SK-N-SH (cell line): Measurements from ENCODE around the gene CHTF18. TPM values are rescaled to one million over a fixed set of nuclear protein-coding genes. Genes with fewer than 3 reads are reported as not detected.

ENCODE experiments used
- CTCF ChIA-PET: fragments of 300-600, 350-600 bp; formaldehyde crosslinking; extraction: SDS; loops from one replicate; lab custom pipeline; 2021; lab: Yijun Ruan, JAX
- POLR2A ChIA-PET: fragments of 350-600 bp; sonication (Branson Sonifier 250); formaldehyde crosslinking; extraction: SDS; loops from one replicate; lab custom pipeline; 2020; ENCODE audit warnings: antibody characterized with exemption, inconsistent platforms; lab: Yijun Ruan, JAX
- DNase-seq: peaks from one replicate; pipeline ENCODE4 v3.0.0; 2012
- H2AFZ ChIP-seq: fragments of 200-600 bp; sonication (generic); 2 replicates; pipeline ENCODE4 v1.8.1; 2016; ENCODE audit warnings: antibody characterized with exemption, mild to moderate bottlenecking, low read depth
- H3F3A ChIP-seq: fragments of 200-600 bp; sonication (generic); replicated peaks from 2 replicates; pipeline ENCODE3; 2016; ENCODE audit warnings: antibody characterized with exemption, mild to moderate bottlenecking; ENCODE audit not compliant: insufficient read depth
- H3K27ac ChIP-seq, 2 experiments: fragments of 200-500 bp in 1 of 2; fragments of 200-600 bp in 1 of 2; sonication (Bioruptor generic) in 1 of 2; sonication (generic), shearing (Covaris generic) in 1 of 2; 2 replicates each; pipeline versions ENCODE4 v1.5.1 to v1.6.1; 2014 to 2016; ENCODE audit warnings: low read depth in 2 of 2, inconsistent platforms in 1 of 2, low read length in 1 of 2, mild to moderate bottlenecking in 1 of 2, mixed read lengths in 1 of 2
- H3K27me3 ChIP-seq: fragments of 200-600 bp; sonication (generic), shearing (Covaris generic); 2 replicates; pipeline ENCODE4 v1.6.1; 2016; ENCODE audit warnings: mixed run types; ENCODE audit not compliant: insufficient read depth
- H3K36me3 ChIP-seq, 2 experiments: fragments of 200-500 bp in 1 of 2; fragments of 200-600 bp in 1 of 2; sonication (Bioruptor generic) in 1 of 2; sonication (generic) in 1 of 2; replicated peaks in 1 of 2; 2 replicates each; pipeline versions ENCODE3 to v1.5.1; 2014 to 2016; ENCODE audit warnings: low read length in 1 of 2, mild to moderate bottlenecking in 1 of 2; ENCODE audit not compliant: insufficient read depth in 2 of 2, control insufficient read depth in 1 of 2
- H3K4me1 ChIP-seq, 2 experiments: fragments of 200-500 bp in 1 of 2; fragments of 200-600 bp in 1 of 2; sonication (Bioruptor generic) in 1 of 2; sonication (generic), shearing (Covaris generic) in 1 of 2; 2 replicates each; pipeline versions ENCODE4 v1.5.1 to v1.6.1; 2014 to 2016; ENCODE audit warnings: low read depth in 1 of 2, low read length in 1 of 2, mixed run types in 1 of 2; ENCODE audit not compliant: insufficient read depth in 2 of 2, control insufficient read depth in 1 of 2
- H3K4me2 ChIP-seq: fragments of 200-600 bp; sonication (generic), shearing (Covaris generic); 2 replicates; pipeline ENCODE4 v1.6.1; 2017; ENCODE audit warnings: mixed run types
- H3K4me3 ChIP-seq, 2 experiments: fragments of 200-500 bp in 1 of 2; fragments of 200-600 bp in 1 of 2; sonication (Bioruptor generic) in 1 of 2; sonication (generic), shearing (Covaris generic) in 1 of 2; 2 replicates each; pipeline versions ENCODE4 v1.5.1 to v1.8.1; 2014 to 2016; ENCODE audit warnings: low read depth in 2 of 2, inconsistent platforms in 1 of 2, low read length in 1 of 2, mild to moderate bottlenecking in 1 of 2, mixed read lengths in 1 of 2, moderate library complexity in 1 of 2
- H3K79me2 ChIP-seq: fragments of 200-600 bp; sonication (generic); 2 replicates; pipeline ENCODE4 v1.8.1; 2017; ENCODE audit warnings: mild to moderate bottlenecking; ENCODE audit not compliant: insufficient read depth
- H3K9ac ChIP-seq: fragments of 200-600 bp; sonication (generic); 2 replicates; pipeline ENCODE4 v1.6.1; 2017; ENCODE audit warnings: mixed run types
- H3K9me2 ChIP-seq: fragments of 200-600 bp; sonication (generic); 2 replicates; pipeline ENCODE4 v1.6.1; 2017; ENCODE audit warnings: mixed run types
- H3K9me3 ChIP-seq: fragments of 200-600 bp; sonication (generic); 2 replicates; pipeline ENCODE4 v1.6.1; 2017; ENCODE audit warnings: mixed run types, mild to moderate bottlenecking, moderate library complexity
- H4K20me1 ChIP-seq: fragments of 200-600 bp; sonication (generic); 2 replicates; pipeline ENCODE4 v1.6.1; 2017; ENCODE audit warnings: mild to moderate bottlenecking, mixed run types; ENCODE audit not compliant: insufficient read depth
- ELF1 ChIP-seq: IDR thresholded peaks from 2 replicates; pipeline ENCODE4 v1.4.0; 2012
- EP300 ChIP-seq, 2 experiments: IDR thresholded peaks; 2 replicates each; pipeline versions ENCODE4 v1.4.0 to v1.6.1; 2012; ENCODE audit warnings: borderline replicate concordance in 1 of 2, low read depth in 1 of 2, low read length in 1 of 2
- EZH2phosphoT487 ChIP-seq: fragments of 200-600 bp; sonication (generic); IDR thresholded peaks from 2 replicates; pipeline ENCODE4 v1.6.1; 2017; ENCODE audit warnings: low read depth, mixed run types, mild to moderate bottlenecking, antibody characterized with exemption, moderate library complexity, borderline replicate concordance
- GABPA ChIP-seq: IDR thresholded peaks from 2 replicates; pipeline ENCODE4 v1.4.0; 2012; ENCODE audit warnings: low read depth, mild to moderate bottlenecking
- POLR2AphosphoS5 ChIP-seq: IDR thresholded peaks from 2 replicates; pipeline ENCODE4 v1.6.1; 2012; ENCODE audit warnings: low read depth, low read length
- RCOR1 ChIP-seq: fragments of 150-350 bp; IDR thresholded peaks from 2 replicates; pipeline ENCODE4 v1.6.1; 2017; ENCODE audit warnings: antibody characterized with exemption, low read length
- RXRA ChIP-seq: IDR thresholded peaks from 2 replicates; pipeline ENCODE4 v1.4.0; 2012; ENCODE audit warnings: low read depth, mild to moderate bottlenecking, borderline replicate concordance
- SMC3 ChIP-seq: IDR thresholded peaks from 2 replicates; pipeline ENCODE4 v1.6.1; 2012; ENCODE audit warnings: low read depth, low read length, improper control_type of control experiment
- WGBS: methylation state at CpG from one replicate; pipeline ENCODE4 v1.1.6; 2017; ENCODE audit warnings: low lambda C conversion rate; 5-methylcytosine and 5-hydroxymethylcytosine counted together
- polyA plus RNA-seq, 3 experiments: library from polyadenylated mRNA; depleted of rRNA; stranded (reverse); fragments of >200 nt; gene quantifications; 2 replicates each; pipeline ENCODE4 v1.2.3, GENCODE V29; 2012
- TF ChIP-seq, protein P1 (sequence below): fragments of 150-350 bp; IDR thresholded peaks from 2 replicates; pipeline ENCODE4 v1.6.1; 2016; ENCODE audit warnings: mild to moderate bottlenecking, low read depth, low read length
- TF ChIP-seq, protein P2 (sequence below): IDR thresholded peaks from 2 replicates; pipeline ENCODE4 v1.6.1; 2012; ENCODE audit warnings: mild to moderate bottlenecking, low read depth, low read length, moderate library complexity

Gene CHTF18
- polyA plus RNA-seq, 1 of the 3 experiments (the other 2 are of a cell fraction), result 17.7 TPM

DNA sequence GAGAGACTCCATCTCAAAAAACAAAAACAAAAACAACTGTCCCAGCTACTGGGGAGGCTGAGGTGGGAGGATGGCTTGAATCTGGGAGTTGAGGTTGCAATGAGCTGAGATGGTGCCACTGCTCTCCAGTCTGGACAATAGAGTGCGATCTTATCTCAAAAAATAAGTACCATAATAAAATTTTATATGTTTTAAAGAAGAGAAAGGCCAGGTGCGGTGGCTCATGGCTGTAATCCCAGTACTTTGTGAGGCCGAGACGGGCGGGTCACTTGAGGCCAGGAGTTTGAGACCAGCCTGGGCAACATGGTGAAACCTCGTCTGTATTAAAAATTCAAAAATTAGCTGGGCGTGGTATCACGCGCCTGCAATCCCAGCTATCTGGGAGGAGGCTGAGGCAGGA is 11.6 kb upstream of the CHTF18 start:
- ChIA-PET POLR2A (interaction anchor here (1.1 kb wide), 1 partner anchor 56 kb away, joined by 3 read pairs; no protein-coding TSS in a partner anchor), CTCF (interaction anchor here (1.1 to 1.6 kb wide), 3 partner anchors 9 to 36 kb away, joined by 3 to 8 read pairs (median 3); partner anchors contain the start of genes CIAO3 and MSLN)
- Histone ChIP-seq H3K9me3 (no peaks in the 10 kb centered on the region), H3K9ac (no peak overlapping the region), H3K4me1 (no peaks in the 10 kb centered on the region), H3K36me3 (no peaks in the 10 kb centered on the region), H3K79me2 (no peaks in the 10 kb centered on the region), H2AFZ (no peak overlapping the region), H3K9me2 (no peaks in the 10 kb centered on the region), H3K27ac (no peak overlapping the region), H4K20me1 (no peaks in the 10 kb centered on the region), H3K27me3 (peaks cover 2% of the 10 kb centered on the region; the same call in 1 of the 2 replicates), H3K4me2 (no peak overlapping the region), H3F3A (no peaks in the 10 kb centered on the region), H3K4me3 (no peak overlapping the region)
- DNase-seq, result no peak
- 87% methylated on average over 9 of the region's 9 CpGs for WGBS
- TF ChIP-seq, protein P1, sequence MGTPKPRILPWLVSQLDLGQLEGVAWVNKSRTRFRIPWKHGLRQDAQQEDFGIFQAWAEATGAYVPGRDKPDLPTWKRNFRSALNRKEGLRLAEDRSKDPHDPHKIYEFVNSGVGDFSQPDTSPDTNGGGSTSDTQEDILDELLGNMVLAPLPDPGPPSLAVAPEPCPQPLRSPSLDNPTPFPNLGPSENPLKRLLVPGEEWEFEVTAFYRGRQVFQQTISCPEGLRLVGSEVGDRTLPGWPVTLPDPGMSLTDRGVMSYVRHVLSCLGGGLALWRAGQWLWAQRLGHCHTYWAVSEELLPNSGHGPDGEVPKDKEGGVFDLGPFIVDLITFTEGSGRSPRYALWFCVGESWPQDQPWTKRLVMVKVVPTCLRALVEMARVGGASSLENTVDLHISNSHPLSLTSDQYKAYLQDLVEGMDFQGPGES, result no peak
- TF ChIP-seq RXRA, result no peak
- TF ChIP-seq EP300 (IDR thresholded peaks at IDR 0.05; ENCODE audit: borderline replicate concordance in 1 of 2, low read depth in 1 of 2, low read length in 1 of 2), result no peak
- TF ChIP-seq RCOR1, result no peak
- TF ChIP-seq, protein P2, sequence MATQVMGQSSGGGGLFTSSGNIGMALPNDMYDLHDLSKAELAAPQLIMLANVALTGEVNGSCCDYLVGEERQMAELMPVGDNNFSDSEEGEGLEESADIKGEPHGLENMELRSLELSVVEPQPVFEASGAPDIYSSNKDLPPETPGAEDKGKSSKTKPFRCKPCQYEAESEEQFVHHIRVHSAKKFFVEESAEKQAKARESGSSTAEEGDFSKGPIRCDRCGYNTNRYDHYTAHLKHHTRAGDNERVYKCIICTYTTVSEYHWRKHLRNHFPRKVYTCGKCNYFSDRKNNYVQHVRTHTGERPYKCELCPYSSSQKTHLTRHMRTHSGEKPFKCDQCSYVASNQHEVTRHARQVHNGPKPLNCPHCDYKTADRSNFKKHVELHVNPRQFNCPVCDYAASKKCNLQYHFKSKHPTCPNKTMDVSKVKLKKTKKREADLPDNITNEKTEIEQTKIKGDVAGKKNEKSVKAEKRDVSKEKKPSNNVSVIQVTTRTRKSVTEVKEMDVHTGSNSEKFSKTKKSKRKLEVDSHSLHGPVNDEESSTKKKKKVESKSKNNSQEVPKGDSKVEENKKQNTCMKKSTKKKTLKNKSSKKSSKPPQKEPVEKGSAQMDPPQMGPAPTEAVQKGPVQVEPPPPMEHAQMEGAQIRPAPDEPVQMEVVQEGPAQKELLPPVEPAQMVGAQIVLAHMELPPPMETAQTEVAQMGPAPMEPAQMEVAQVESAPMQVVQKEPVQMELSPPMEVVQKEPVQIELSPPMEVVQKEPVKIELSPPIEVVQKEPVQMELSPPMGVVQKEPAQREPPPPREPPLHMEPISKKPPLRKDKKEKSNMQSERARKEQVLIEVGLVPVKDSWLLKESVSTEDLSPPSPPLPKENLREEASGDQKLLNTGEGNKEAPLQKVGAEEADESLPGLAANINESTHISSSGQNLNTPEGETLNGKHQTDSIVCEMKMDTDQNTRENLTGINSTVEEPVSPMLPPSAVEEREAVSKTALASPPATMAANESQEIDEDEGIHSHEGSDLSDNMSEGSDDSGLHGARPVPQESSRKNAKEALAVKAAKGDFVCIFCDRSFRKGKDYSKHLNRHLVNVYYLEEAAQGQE, result no peak
- no peak for TF ChIP-seq SMC3
- TF ChIP-seq EZH2phosphoT487, result no peak
- no peak for TF ChIP-seq POLR2AphosphoS5

DNA sequence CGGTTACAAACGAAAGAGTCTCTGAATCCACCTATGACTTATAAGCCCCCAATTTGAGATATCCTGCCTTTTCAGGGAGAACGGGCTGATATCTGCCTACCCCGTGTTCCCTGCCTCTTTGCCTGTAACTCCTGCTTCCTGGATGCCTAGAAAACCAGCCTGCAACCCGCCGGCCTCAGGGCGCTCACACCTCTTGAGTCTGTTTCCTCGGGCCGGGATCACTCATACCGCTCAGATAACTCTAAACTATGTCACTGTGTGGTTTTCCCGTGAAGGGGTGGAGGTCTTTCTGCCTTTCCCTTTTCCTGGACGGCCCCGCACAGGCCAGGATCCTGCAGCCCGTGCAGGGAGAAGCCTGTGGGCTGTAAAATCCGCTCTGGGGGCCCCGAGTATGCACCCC is 10.6 kb upstream of the CHTF18 start:
- Histone ChIP-seq H3K4me2 (no peak overlapping the region), H2AFZ (no peak overlapping the region), H4K20me1 (no peaks in the 10 kb centered on the region), H3K36me3 (no peaks in the 10 kb centered on the region), H3K4me1 (peaks cover 0 to 2% of the 10 kb centered on the region in 2 experiments; a peak in 1 of 4 replicates), H3K9ac (no peak overlapping the region), H3K27me3 (peaks cover 12% of the 10 kb centered on the region; the same call in 1 of the 2 replicates), H3F3A (no peaks in the 10 kb centered on the region), H3K27ac (no peak overlapping the region), H3K79me2 (no peaks in the 10 kb centered on the region), H3K9me3 (no peaks in the 10 kb centered on the region), H3K4me3 (no peak overlapping the region), H3K9me2 (no peaks in the 10 kb centered on the region)
- 58% methylated on average over 12 of the region's 16 CpGs for WGBS
- ChIA-PET POLR2A (no interaction called here), CTCF (interaction anchor here (1.0 kb wide), 1 partner anchor 32 kb away, joined by 4 read pairs; no protein-coding TSS in a partner anchor)
- DNase-seq, result no peak
- no peak for TF ChIP-seq SMC3
- no peak for TF ChIP-seq ELF1
- no peak for TF ChIP-seq GABPA
